Pancreas (tissue), 10 donors: Measurements from ENCODE around the gene ABCA2. TPM values are rescaled to one million over a fixed set of nuclear protein-coding genes. Genes with fewer than 3 reads are reported as not detected.

Experiments used
- ATAC-seq, 4 donors: fragments of 200-7000 bp; cut with Tn5 transposase; one replicate each; pipeline versions ENCODE4 v1.8.0 to v1.9.1; 2020; ENCODE audit warnings: mild to moderate bottlenecking in 4 of 4, moderate library complexity in 4 of 4
- DNase-seq, 6 donors: peaks; one replicate each; pipeline ENCODE4 v3.0.0-alpha.2; 2020
- FAIRE-seq: peaks from 2 replicates; lab custom pipeline; 2012; peaks lifted over from hg19 to GRCh38; lab: Jason Lieb, UNC
- H3K27ac ChIP-seq, 4 donors: fragments of 200-600 bp; sonication (generic); 1 replicate in 3 of 4; 2 replicates in 1 of 4; pipeline versions ENCODE4 v1.5.0 to v1.8.0; 2020
- H3K27me3 ChIP-seq, 4 donors: fragments of 200-600 bp; one replicate each; pipeline ENCODE4 v1.8.0; 2021
- H3K36me3 ChIP-seq, 3 donors: fragments of 200-600 bp; sonication (generic) in 1 of 3; one replicate each; pipeline versions ENCODE4 v1.5.0 to v1.8.0; 2020 to 2021
- H3K4me1 ChIP-seq, 3 donors: fragments of 200-600 bp; one replicate each; pipeline ENCODE4 v1.8.0; 2021
- H3K4me3 ChIP-seq, 4 donors: fragments of 200-600 bp; sonication (generic) in 2 of 4; one replicate each; pipeline versions ENCODE4 v1.5.0 to v1.8.0; 2020 to 2021
- H3K9me3 ChIP-seq, 4 donors: fragments of 200-600 bp; one replicate each; pipeline ENCODE4 v1.8.0; 2021
- CTCF ChIP-seq, 4 donors: fragments of 200-600 bp; sonication (generic) in 3 of 4; IDR thresholded peaks; one replicate each; pipeline versions ENCODE4 v1.5.0 to v1.8.0; 2021; ENCODE audit warnings: antibody characterized with exemption in 4 of 4
- WGBS, 2 donors: extraction: QIAGEN DNeasy Blood & Tissue Kit; methylation state at CpG; one replicate each; pipeline ENCODE4 v1.1.7; 2013; 5-methylcytosine and 5-hydroxymethylcytosine counted together
- intact Hi-C, 3 donors: fragments of 100-400 bp; cut with DNase I; formaldehyde crosslinking; loops; one replicate each; pipeline versions ENCODE4 v1.11.1 to v1.14.2; 2022
- polyA plus RNA-seq, 2 donors: library from polyadenylated mRNA; stranded (reverse); fragments of 200-250 nt; gene quantifications; one replicate each; pipeline ENCODE4 v1.2.3, GENCODE V29; 2013
- total RNA-seq, 6 donors: library from RNA; stranded (reverse); fragmentation: NEBNext Ultra II Directional in 4 of 6; extraction: Animal tissue kit (Norgen Biotek cat#: 25700) in 4 of 6; gene quantifications; one replicate each; pipeline versions ENCODE4 v1.2.1 to v1.2.4, GENCODE V29; 2021 to 2023
- donor health status: healthy with polysubstance abuse.
- donor health status: DM: no; HTN: no; CAD: no; lungs with moderate emphysema.
- donor health status: DM: no; HTN: no; CAD: no.
- donor health status: control.
- donor health status: control.
- donor health status: Bipolar disorder and iron deficiency.
- donor health status: DM: yes; HTN: yes; CAD: no.
- donor health status: DM: no; HTN: no; CAD: no.
- donor health status: DM: no; HTN: no; CAD: no.
- donor health status: DM: yes; HTN: yes; CAD: no.

The ABCA2 gene
- total and polyA plus RNA-seq, 8 donors: 16.2 to 80.0 (median 27.5) TPM

- no peak for TF ChIP-seq CTCF (IDR thresholded peaks at IDR 0.05)
- no peak for FAIRE-seq
- H3K27ac ChIP-seq: peak overlapping the region in 3 of 4 donors; percentile 42 to 63 (median 63)
- peak overlapping the region; percentile 30 to 69 (median 48) for H3K4me3 ChIP-seq
- intact Hi-C loops: no loop called here
- peak; percentile 10 to 31 (median 19) for ATAC-seq
- H3K36me3 ChIP-seq: no peaks in the 10 kb centered on the region
- H3K4me1 ChIP-seq: peaks cover 5 to 19% (median 10%) of the 10 kb centered on the region in 3 donors
- WGBS, 2 donors: 3 to 8% methylated on average over 66 to 96 of the region's 96 CpGs
- H3K27me3 ChIP-seq: peaks cover 0 to 7% (median 0%) of the 10 kb centered on the region in 4 donors
- H3K9me3 ChIP-seq: no peaks in the 10 kb centered on the region
- DNase-seq: peak in 1 of 6 donors; percentile 62
These were observed 17.5 kb upstream of the ABCA2 start for GRCh38 chr9:137045294-137046087.

- no peaks in the 10 kb centered on the region for H3K9me3 ChIP-seq
- peaks cover 0 to 7% (median 0%) of the 10 kb centered on the region in 4 donors for H3K27me3 ChIP-seq
- FAIRE-seq (no peak), ATAC-seq (peak; percentile 71 to 83 (median 78)), DNase-seq (peak in 5 of 6 donors; percentile 72 to 82 (median 79))
- WGBS, 2 donors: 15 to 24% methylated on average over 17 to 18 of the region's 18 CpGs
- intact Hi-C loops: no loop called here
- peak overlapping the region in 2 of 4 donors; percentile 63 to 64 for H3K27ac ChIP-seq
- H3K4me1 ChIP-seq: peaks cover 5 to 19% (median 10%) of the 10 kb centered on the region in 3 donors
- peak overlapping the region in 3 of 4 donors; percentile 20 to 69 (median 51) for H3K4me3 ChIP-seq
- H3K36me3 ChIP-seq: peaks cover 0 to 2% (median 0%) of the 10 kb centered on the region in 3 donors
- TF ChIP-seq CTCF (IDR thresholded peaks at IDR 0.05): no peak
These were observed 16.6 kb upstream of the ABCA2 start for GRCh38 chr9:137044502-137045177.

GRCh38 chr9:137044037-137044436 is 16.0 kb upstream of the ABCA2 start:
- intact Hi-C loops: no loop called here
- Histone ChIP-seq H3K27ac (peak overlapping the region in 2 of 4 donors; percentile 63 to 64), H3K36me3 (peaks cover 0 to 3% (median 0%) of the 10 kb centered on the region in 3 donors), H3K4me3 (peak overlapping the region in 2 of 4 donors; percentile 16 to 69), H3K9me3 (no peaks in the 10 kb centered on the region), H3K4me1 (peaks cover 5 to 19% (median 10%) of the 10 kb centered on the region in 3 donors), H3K27me3 (peaks cover 0 to under 1% (median 0%) of the 10 kb centered on the region in 4 donors)
- TF ChIP-seq CTCF (IDR thresholded peaks at IDR 0.05): no peak
- no peak for FAIRE-seq
- ATAC-seq: peak in 3 of 4 donors; percentile 2 to 37 (median 7)
- DNase-seq: no peak
- 24 to 26% methylated on average over 12 of the region's 12 CpGs for WGBS, 2 donors

- no peak for FAIRE-seq
- 83 to 86% methylated on average over 36 of the region's 36 CpGs for WGBS, 2 donors
- Histone ChIP-seq H3K27me3 (no peaks in the 10 kb centered on the region), H3K4me3 (no peak overlapping the region), H3K36me3 (peaks cover 0 to 7% (median 0%) of the 10 kb centered on the region in 3 donors), H3K4me1 (peaks cover 5 to 16% (median 10%) of the 10 kb centered on the region in 3 donors), H3K9me3 (no peaks in the 10 kb centered on the region), H3K27ac (peak overlapping the region in 2 of 4 donors; percentile 3 to 63)
- ATAC-seq: no peak
- TF ChIP-seq CTCF (IDR thresholded peaks at IDR 0.05): no peak
- no peak for DNase-seq
- intact Hi-C loops: no loop called here
These were observed 15.0 kb upstream of the ABCA2 start for GRCh38 chr9:137042751-137043727.
